Activated T-cell treated with anti-CD3 and anti-CD28 coated beads for 24 hours (primary cell): ENCODE measurements around the gene OR6P1.

Source experiments
- DNase-seq: peaks from one replicate; pipeline ENCODE4 v3.0.0-alpha.2; 2020; ENCODE audit warnings: low read depth

OR6P1 gene

GRCh38 chr1:158516966-158517365 is 53.4 kb downstream of the OR6P1 start:
- no peak for DNase-seq
